Measurements from ENCODE around the gene KIRREL3.

- TF ChIP-seq, protein P1, sequence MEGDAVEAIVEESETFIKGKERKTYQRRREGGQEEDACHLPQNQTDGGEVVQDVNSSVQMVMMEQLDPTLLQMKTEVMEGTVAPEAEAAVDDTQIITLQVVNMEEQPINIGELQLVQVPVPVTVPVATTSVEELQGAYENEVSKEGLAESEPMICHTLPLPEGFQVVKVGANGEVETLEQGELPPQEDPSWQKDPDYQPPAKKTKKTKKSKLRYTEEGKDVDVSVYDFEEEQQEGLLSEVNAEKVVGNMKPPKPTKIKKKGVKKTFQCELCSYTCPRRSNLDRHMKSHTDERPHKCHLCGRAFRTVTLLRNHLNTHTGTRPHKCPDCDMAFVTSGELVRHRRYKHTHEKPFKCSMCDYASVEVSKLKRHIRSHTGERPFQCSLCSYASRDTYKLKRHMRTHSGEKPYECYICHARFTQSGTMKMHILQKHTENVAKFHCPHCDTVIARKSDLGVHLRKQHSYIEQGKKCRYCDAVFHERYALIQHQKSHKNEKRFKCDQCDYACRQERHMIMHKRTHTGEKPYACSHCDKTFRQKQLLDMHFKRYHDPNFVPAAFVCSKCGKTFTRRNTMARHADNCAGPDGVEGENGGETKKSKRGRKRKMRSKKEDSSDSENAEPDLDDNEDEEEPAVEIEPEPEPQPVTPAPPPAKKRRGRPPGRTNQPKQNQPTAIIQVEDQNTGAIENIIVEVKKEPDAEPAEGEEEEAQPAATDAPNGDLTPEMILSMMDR (IDR thresholded peaks at IDR 0.05) = no peak
- TF ChIP-seq POLR2A (IDR thresholded peaks at IDR 0.05) = no peak
Measured at GRCh38 chr11:127028648-127029047, 28.1 kb upstream of the KIRREL3 start.

Data from esophagus squamous epithelium (tissue), 4 donors.